HG03060 (cell line): ENCODE measurements around the gene ANKRD13C.

Source experiments
- ATAC-seq: cut with Tn5 transposase; IDR thresholded peaks from one replicate; pipeline ENCODE4 v1.9.1; 2021; ENCODE audit warnings: low read depth, moderate number of reproducible peaks; ENCODE audit not compliant: unreplicated experiment

ANKRD13C gene

DNA sequence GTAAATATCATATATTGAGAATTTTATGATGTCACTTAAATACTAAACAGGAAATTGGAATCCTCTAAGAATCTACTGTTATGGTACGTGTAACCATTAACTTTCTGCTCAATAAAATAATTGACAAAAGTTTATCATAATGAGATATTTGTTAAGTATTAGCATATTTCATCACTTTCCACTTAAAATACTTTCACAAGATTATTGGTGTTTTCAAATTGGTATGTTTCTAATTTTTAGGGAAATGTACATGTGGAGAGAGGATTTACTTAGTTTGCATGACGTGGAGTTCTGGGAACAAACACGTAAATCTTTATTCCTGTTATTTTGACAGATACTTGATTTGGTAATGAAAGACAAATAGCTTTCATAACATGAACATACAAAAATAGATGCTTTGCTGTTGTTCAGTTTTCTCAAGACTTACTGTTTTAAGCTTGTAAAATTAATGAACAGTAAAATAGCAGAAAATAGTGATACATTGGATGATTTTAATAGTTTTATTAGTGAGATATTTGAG is 131.7 kb downstream of the ANKRD13C start:
- no peak for ATAC-seq

- ATAC-seq: peak; percentile 76
Measured at GRCh38 chr1:70221238-70222121, 133.0 kb downstream of the ANKRD13C start, which contains the start of gene SRSF11. TSS of gene SRSF11 (plus strand) at chr1:70221380. CDS start at chr1:70221637, 257 bp downstream.

DNA sequence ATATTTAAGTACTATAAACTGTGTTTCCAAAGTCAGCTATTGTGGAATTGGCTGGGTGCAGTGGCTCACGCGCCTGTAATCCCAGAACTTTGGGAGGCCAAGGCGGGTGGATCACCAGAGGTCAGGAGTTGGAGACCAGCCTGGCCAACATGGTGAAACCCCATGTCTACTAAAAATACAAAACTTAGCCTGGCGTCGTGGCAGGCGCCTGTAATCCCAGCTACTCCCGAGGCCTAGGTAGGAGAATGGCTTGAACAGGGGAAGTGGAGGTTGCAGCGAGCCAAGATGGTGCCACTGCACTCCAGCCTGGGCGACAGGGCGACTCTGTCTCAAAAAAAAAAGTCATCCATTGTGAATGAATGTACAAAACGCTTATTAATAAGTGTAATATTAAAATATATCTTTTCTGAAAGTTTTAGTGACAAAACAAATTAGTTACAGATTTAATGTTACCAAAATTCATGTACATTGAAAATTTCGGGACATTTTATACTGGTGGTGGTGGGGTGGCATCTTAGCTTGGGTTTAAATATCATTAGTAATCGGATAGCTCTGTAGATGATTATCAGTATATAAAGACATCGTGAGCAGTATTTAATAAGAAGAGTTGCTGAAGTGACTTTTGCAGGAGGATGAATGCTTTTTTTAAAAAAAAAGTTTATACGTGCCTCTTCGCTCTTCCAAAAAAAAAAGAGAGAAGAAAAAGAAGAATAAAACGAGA is 133.8 kb downstream of the ANKRD13C start:
- peak; percentile 3 for ATAC-seq

DNA sequence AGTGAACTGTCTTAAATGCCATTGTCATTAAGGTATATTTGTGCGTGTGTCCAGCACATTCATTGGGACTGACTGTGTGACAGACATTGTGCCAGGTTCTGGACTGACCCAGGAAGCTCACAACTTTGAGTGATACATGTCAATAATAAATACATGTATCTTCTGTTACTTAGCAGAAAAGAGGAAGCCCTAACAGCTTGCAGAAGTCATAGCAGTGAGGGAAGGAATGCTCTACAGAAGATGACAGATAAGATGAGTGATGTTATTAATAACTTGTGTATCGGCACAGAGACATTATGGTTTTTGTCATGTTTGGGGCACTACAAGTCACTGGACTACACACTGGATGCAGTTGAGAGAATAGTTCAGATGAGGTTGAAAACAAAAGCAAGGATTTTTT is 134.5 kb downstream of the ANKRD13C start:
- no peak for ATAC-seq

GRCh38 chr1:70211541-70211940 is 143.0 kb downstream of the ANKRD13C start:
- no peak for ATAC-seq

DNA sequence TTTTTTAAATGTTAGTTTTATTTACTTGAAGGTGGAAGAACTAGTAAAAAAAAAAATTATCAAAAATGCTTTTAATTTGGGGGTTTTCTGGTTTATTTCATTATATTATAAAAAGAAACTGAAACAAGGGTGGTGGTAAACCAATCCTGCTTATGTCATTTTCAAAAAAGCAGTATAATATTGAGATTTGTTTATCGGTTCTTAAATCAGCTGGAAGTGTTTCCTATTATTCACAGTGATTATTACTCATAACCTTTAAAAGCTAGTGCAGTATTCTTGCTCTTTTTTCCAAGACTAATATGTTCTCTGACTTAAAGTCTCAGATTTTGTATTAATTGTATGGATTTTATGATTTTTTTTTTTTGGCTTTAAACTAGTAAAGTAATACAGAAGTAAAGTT is 143.7 kb downstream of the ANKRD13C start:
- ATAC-seq: no peak
